A549 (cell line): Measurements from ENCODE around the gene BTN2A1. TPM values are rescaled to one million over a fixed set of nuclear protein-coding genes. Genes with fewer than 3 reads are reported as not detected.

Experiments
- ATAC-seq, 2 experiments: fragments of 200-7000 bp in 1 of 2; fragments of >200 bp in 1 of 2; cut with Nextera tagmentation in 1 of 2; cut with Tn5 transposase in 1 of 2; 3 replicates each; pipeline versions ENCODE4 v1.8.0 to v1.9.1; 2018 to 2020; ENCODE audit warnings: mild to moderate bottlenecking in 1 of 2, moderate library complexity in 1 of 2
- CTCF ChIA-PET: fragments of 300-600 bp; sonication (Branson Sonifier 250); formaldehyde crosslinking; extraction: SDS; loops from one replicate; lab custom pipeline; 2021; ENCODE audit warnings: antibody characterized with exemption, inconsistent platforms; lab: Yijun Ruan, JAX
- POLR2A ChIA-PET: fragments of 350-600 bp; formaldehyde crosslinking; extraction: SDS; loops from one replicate; lab custom pipeline; 2021; ENCODE audit warnings: antibody characterized with exemption, inconsistent platforms; lab: Yijun Ruan, JAX
- DNase-seq, 2 experiments: peaks; one replicate each; pipeline versions ENCODE4 v3.0.0 to v3.0.0-alpha.2; 2011 to 2016; ENCODE audit warnings: low read depth in 1 of 2, low spot score in 1 of 2
- FAIRE-seq: peaks from 2 replicates; lab custom pipeline; 2011; peaks lifted over from hg19 to GRCh38; lab: Jason Lieb, UNC
- H3K27ac ChIP-seq, 2 experiments: fragments of >200 bp; sonication (Bioruptor Twin); formaldehyde crosslinking; 3 replicates each; pipeline ENCODE4 v1.5.1; 2016 to 2017
- H3K4me1 ChIP-seq: fragments of >200 bp; sonication (Bioruptor Twin); formaldehyde crosslinking; 3 replicates; pipeline ENCODE4 v1.6.1; 2016
- H3K4me2 ChIP-seq: fragments of >200 bp; sonication (Bioruptor Twin); formaldehyde crosslinking; 3 replicates; pipeline ENCODE4 v1.6.1; 2016
- H3K4me3 ChIP-seq: fragments of >200 bp; sonication (Bioruptor Twin); formaldehyde crosslinking; 3 replicates; pipeline ENCODE4 v1.5.1; 2016
- H3K9me3 ChIP-seq: fragments of >200 bp; sonication (Bioruptor Twin); formaldehyde crosslinking; 3 replicates; pipeline ENCODE4 v1.6.1; 2016
- BHLHE40 ChIP-seq: IDR thresholded peaks from 2 replicates; pipeline ENCODE4 v1.6.1; 2012; ENCODE audit warnings: low read depth, low read length, inconsistent platforms
- CEBPB ChIP-seq, 2 experiments: fragments of >200 bp in 1 of 2; sonication (Bioruptor Twin) in 1 of 2; formaldehyde crosslinking in 1 of 2; IDR thresholded peaks; 2 replicates each; pipeline ENCODE4 v1.6.1; 2012 to 2016
- CHD2 ChIP-seq: fragments of 150-350 bp; IDR thresholded peaks from 2 replicates; pipeline ENCODE4 v1.6.1; 2014; ENCODE audit warnings: low read length; ENCODE audit not compliant: partially characterized antibody
- CHD4 ChIP-seq: fragments of 200-600 bp; sonication (generic); IDR thresholded peaks from 2 replicates; pipeline ENCODE4 v1.6.1; 2016; ENCODE audit warnings: antibody characterized with exemption, mild to moderate bottlenecking, borderline replicate concordance
- EHF ChIP-seq: fragments of 250-450 bp; sonication (Bioruptor Pico); IDR thresholded peaks from 2 replicates; pipeline ENCODE4 v1.5.0; 2020; ENCODE audit warnings: mild to moderate bottlenecking
- FOSB ChIP-seq: fragments of 250-450 bp; sonication (Bioruptor Pico); IDR thresholded peaks from 2 replicates; pipeline ENCODE4 v1.5.0; 2020; ENCODE audit warnings: mild to moderate bottlenecking, moderate library complexity
- FOXS1 ChIP-seq: fragments of 250-450 bp; sonication (Bioruptor Pico); IDR thresholded peaks from 2 replicates; pipeline ENCODE4 v1.5.0; 2020; ENCODE audit warnings: mild to moderate bottlenecking, moderate library complexity
- HDAC2 ChIP-seq: fragments of 200-600 bp; sonication (generic); IDR thresholded peaks from 2 replicates; pipeline ENCODE4 v1.6.1; 2016
- HOXA7 ChIP-seq: fragments of 250-450 bp; sonication (Bioruptor Pico); IDR thresholded peaks from 2 replicates; pipeline ENCODE4 v1.5.0; 2020; ENCODE audit warnings: mild to moderate bottlenecking, moderate library complexity
- HOXB13 ChIP-seq: fragments of 250-450 bp; sonication (Bioruptor Pico); IDR thresholded peaks from 2 replicates; pipeline ENCODE4 v1.5.0; 2020; ENCODE audit warnings: low read depth, mild to moderate bottlenecking, moderate library complexity
- HOXB5 ChIP-seq: fragments of 250-450 bp; sonication (Bioruptor Pico); IDR thresholded peaks from 2 replicates; pipeline ENCODE4 v1.5.0; 2020; ENCODE audit warnings: mild to moderate bottlenecking, moderate library complexity
- JUN ChIP-seq, 2 experiments: fragments of >200 bp; sonication (Bioruptor Twin); formaldehyde crosslinking; IDR thresholded peaks; 2 replicates in 1 of 2; 3 replicates in 1 of 2; pipeline ENCODE4 v1.6.1; 2016 to 2017
- JUNB ChIP-seq: fragments of >200 bp; sonication (Bioruptor Twin); formaldehyde crosslinking; IDR thresholded peaks from 2 replicates; pipeline ENCODE4 v1.6.1; 2016
- KDM1A ChIP-seq: fragments of 200-600 bp; sonication (generic); IDR thresholded peaks from 2 replicates; pipeline ENCODE4 v1.6.1; 2016; ENCODE audit warnings: low read depth, mild to moderate bottlenecking
- KDM5A ChIP-seq: fragments of 200-600 bp; sonication (generic); IDR thresholded peaks from 2 replicates; pipeline ENCODE4 v1.6.1; 2016; ENCODE audit warnings: antibody characterized with exemption, mild to moderate bottlenecking
- MAFK ChIP-seq: fragments of 450-650 bp; IDR thresholded peaks from 2 replicates; pipeline ENCODE4 v1.6.1; 2014; ENCODE audit not compliant: partially characterized antibody
- MAZ ChIP-seq: fragments of 150-350 bp; IDR thresholded peaks from 2 replicates; pipeline ENCODE4 v1.6.1; 2014; ENCODE audit warnings: antibody characterized with exemption, low read depth, low read length, borderline replicate concordance
- PHF8 ChIP-seq: fragments of 200-600 bp; sonication (generic); IDR thresholded peaks from 2 replicates; pipeline ENCODE4 v1.6.1; 2016; ENCODE audit warnings: low read depth, mild to moderate bottlenecking, antibody characterized with exemption, moderate library complexity, borderline replicate concordance
- POLR2A ChIP-seq: IDR thresholded peaks from 2 replicates; pipeline ENCODE4 v1.6.1; 2012; ENCODE audit warnings: mild to moderate bottlenecking, low read length
- RCOR1 ChIP-seq: fragments of 150-350 bp; IDR thresholded peaks from 2 replicates; pipeline ENCODE4 v1.6.1; 2014; ENCODE audit warnings: antibody characterized with exemption, low read length, low read depth
- RFX5 ChIP-seq: fragments of 450-650 bp; IDR thresholded peaks from 2 replicates; pipeline ENCODE4 v1.7.1; 2014; ENCODE audit warnings: antibody characterized with exemption, mild to moderate bottlenecking, moderate library complexity
- RNF2 ChIP-seq: fragments of 200-600 bp; sonication (generic); IDR thresholded peaks from 2 replicates; pipeline ENCODE4 v1.6.1; 2016; ENCODE audit warnings: low read depth, mild to moderate bottlenecking, antibody characterized with exemption, moderate library complexity, borderline replicate concordance
- TP53 ChIP-seq: fragments of 250-450 bp; sonication (Bioruptor Pico); IDR thresholded peaks from 2 replicates; pipeline ENCODE4 v1.5.0; 2021; ENCODE audit warnings: mild to moderate bottlenecking, moderate library complexity
- ZSCAN20 ChIP-seq: fragments of 250-450 bp; sonication (Bioruptor Pico); IDR thresholded peaks from 2 replicates; pipeline ENCODE4 v1.8.0; 2022; ENCODE audit warnings: mild to moderate bottlenecking, moderate library complexity
- WGBS: methylation state at CpG from one replicate; pipeline ENCODE4 v1.1.6; 2017; ENCODE audit errors: missing lambda C conversion rate; 5-methylcytosine and 5-hydroxymethylcytosine counted together
- polyA plus RNA-seq, 4 experiments: library from polyadenylated mRNA; depleted of rRNA in 3 of 4; stranded (reverse); fragments of >200 nt; fragmentation: RNase III in 1 of 4; extraction: RNeasy Plus Mini Kit Qiagen cat#74134 plus additional on column Dnase treatment in 1 of 4; gene quantifications; 2 replicates in 3 of 4; 3 replicates in 1 of 4; pipeline ENCODE4 v1.2.3, GENCODE V29; 2011 to 2017
- TF ChIP-seq, protein P1 (sequence below): fragments of 250-450 bp; sonication (Bioruptor Pico); IDR thresholded peaks from 2 replicates; pipeline ENCODE4 v1.5.0; 2021; ENCODE audit warnings: mild to moderate bottlenecking, moderate library complexity, borderline replicate concordance
- TF ChIP-seq, protein P2 (sequence below): fragments of >200 bp; sonication (Bioruptor Twin); formaldehyde crosslinking; IDR thresholded peaks from 2 replicates; pipeline ENCODE4 v1.6.1; 2016
- TF ChIP-seq, protein P3 (sequence below): IDR thresholded peaks from 2 replicates; pipeline ENCODE4 v1.6.1; 2012
- TF ChIP-seq, protein P4 (sequence below): fragments of >200 bp; sonication (Bioruptor Twin); formaldehyde crosslinking; IDR thresholded peaks from 3 replicates; pipeline ENCODE4 v1.6.1; 2016
- TF ChIP-seq, protein P5 (sequence below): fragments of 150-350 bp; IDR thresholded peaks from 2 replicates; pipeline ENCODE4 v1.6.1; 2014; ENCODE audit warnings: low read depth, mild to moderate bottlenecking, low read length
- TF ChIP-seq, protein P6 (sequence below): IDR thresholded peaks from 2 replicates; pipeline ENCODE4 v1.6.1; 2012

BTN2A1 gene
- polyA plus RNA-seq, 2 of the 4 experiments (the other 2 are of a cell fraction): 20.3 to 20.7 TPM

DNA sequence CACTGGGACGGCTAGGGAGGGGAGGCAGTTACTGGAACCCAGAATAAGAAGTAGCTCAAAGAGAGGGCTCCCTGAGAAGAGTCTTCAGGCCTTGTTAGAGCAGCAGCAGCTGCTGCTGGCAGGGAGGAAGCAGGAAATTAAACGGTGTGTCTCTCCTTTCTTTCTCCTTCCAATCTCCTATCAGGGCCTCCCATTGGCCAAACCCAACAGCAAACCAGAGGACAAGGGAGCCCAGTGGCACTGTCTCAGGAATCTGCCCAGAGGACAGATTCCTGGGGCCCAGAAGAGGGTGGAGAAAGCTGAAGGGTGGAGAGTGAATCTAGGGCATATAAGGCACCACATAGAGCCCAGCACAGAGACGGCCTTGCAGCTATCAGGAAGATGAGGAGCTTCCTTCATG, 45.5 kb upstream of the BTN2A1 start:
- TF ChIP-seq CHD4 (no peak), CEBPB (IDR thresholded peaks at IDR 0.05) (no peak), KDM5A (no peak), RNF2 (no peak), FOSB (CRISPR knock-in tag) (no peak), CHD2 (no peak), TP53 (CRISPR knock-in tag) (no peak), JUN (IDR thresholded peaks at IDR 0.05) (no peak), MAFK (no peak), POLR2A (no peak), RCOR1 (no peak), HOXB13 (CRISPR knock-in tag) (no peak), MAZ (no peak), EHF (CRISPR knock-in tag) (no peak), HDAC2 (no peak), HOXB5 (no peak)
- TF ChIP-seq, protein P1, sequence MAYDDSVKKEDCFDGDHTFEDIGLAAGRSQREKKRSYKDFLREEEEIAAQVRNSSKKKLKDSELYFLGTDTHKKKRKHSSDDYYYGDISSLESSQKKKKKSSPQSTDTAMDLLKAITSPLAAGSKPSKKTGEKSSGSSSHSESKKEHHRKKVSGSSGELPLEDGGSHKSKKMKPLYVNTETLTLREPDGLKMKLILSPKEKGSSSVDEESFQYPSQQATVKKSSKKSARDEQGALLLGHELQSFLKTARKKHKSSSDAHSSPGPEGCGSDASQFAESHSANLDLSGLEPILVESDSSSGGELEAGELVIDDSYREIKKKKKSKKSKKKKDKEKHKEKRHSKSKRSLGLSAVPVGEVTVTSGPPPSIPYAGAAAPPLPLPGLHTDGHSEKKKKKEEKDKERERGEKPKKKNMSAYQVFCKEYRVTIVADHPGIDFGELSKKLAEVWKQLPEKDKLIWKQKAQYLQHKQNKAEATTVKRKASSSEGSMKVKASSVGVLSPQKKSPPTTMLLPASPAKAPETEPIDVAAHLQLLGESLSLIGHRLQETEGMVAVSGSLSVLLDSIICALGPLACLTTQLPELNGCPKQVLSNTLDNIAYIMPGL: no peak
- TF ChIP-seq, protein P2, sequence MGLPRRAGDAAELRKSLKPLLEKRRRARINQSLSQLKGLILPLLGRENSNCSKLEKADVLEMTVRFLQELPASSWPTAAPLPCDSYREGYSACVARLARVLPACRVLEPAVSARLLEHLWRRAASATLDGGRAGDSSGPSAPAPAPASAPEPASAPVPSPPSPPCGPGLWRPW: no peak
- TF ChIP-seq, protein P3, sequence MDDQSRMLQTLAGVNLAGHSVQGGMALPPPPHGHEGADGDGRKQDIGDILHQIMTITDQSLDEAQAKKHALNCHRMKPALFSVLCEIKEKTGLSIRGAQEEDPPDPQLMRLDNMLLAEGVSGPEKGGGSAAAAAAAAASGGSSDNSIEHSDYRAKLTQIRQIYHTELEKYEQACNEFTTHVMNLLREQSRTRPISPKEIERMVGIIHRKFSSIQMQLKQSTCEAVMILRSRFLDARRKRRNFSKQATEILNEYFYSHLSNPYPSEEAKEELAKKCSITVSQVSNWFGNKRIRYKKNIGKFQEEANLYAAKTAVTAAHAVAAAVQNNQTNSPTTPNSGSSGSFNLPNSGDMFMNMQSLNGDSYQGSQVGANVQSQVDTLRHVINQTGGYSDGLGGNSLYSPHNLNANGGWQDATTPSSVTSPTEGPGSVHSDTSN: no peak
- TF ChIP-seq, protein P4, sequence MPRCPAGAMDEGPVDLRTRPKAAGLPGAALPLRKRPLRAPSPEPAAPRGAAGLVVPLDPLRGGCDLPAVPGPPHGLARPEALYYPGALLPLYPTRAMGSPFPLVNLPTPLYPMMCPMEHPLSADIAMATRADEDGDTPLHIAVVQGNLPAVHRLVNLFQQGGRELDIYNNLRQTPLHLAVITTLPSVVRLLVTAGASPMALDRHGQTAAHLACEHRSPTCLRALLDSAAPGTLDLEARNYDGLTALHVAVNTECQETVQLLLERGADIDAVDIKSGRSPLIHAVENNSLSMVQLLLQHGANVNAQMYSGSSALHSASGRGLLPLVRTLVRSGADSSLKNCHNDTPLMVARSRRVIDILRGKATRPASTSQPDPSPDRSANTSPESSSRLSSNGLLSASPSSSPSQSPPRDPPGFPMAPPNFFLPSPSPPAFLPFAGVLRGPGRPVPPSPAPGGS: no peak
- Histone ChIP-seq H3K4me3 (no peak overlapping the region), H3K9me3 (peaks cover 3% of the 10 kb centered on the region; the same call in 1 of the 3 replicates), H3K4me2 (no peak overlapping the region), H3K27ac (no peak overlapping the region), H3K4me1 (no peaks in the 10 kb centered on the region)
- CTCF ChIA-PET: interaction anchor here (0.8 to 3.2 kb wide), 3 partner anchors 9 to 78 kb away, joined by 3 to 20 read pairs (median 4); no protein-coding TSS in a partner anchor
- WGBS: 79% methylated on average over 3 of the region's 3 CpGs
- POLR2A ChIA-PET: interaction anchor here (1.2 kb wide), 1 partner anchor 108 kb away, joined by 8 read pairs; no protein-coding TSS in a partner anchor
- DNase-seq (no peak), ATAC-seq (no peak; a peak in 1 of 6 replicates), FAIRE-seq (no peak)

DNA sequence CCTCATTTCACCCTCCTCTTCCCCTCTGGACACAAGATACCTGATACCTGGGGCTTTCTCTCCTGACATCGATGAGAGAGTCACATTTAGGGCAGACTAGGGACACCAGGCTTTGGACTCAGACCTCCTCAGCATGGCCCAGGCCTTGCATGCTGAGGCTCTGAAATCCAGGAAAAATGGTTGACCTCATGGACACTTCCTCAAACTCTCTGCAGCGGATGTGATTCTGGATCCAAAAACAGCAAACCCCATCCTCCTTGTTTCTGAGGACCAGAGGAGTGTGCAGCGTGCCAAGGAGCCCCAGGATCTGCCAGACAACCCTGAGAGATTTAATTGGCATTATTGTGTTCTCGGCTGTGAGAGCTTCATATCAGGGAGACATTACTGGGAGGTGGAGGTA, 44.8 kb upstream of the BTN2A1 start:
- no peak overlapping the region for H3K27ac ChIP-seq
- 60% methylated on average over 3 of the region's 4 CpGs for WGBS
- no peak overlapping the region for H3K4me2 ChIP-seq
- H3K9me3 ChIP-seq: peaks cover 11% of the 10 kb centered on the region; the same call in 1 of the 3 replicates
- FAIRE-seq: no peak
- no peak for DNase-seq
- H3K4me1 ChIP-seq: no peaks in the 10 kb centered on the region
- CTCF ChIA-PET: interaction anchor here (0.8 to 3.2 kb wide), 2 partner anchors 8 to 71 kb away, joined by 3 to 20 read pairs; no protein-coding TSS in a partner anchor
- H3K4me3 ChIP-seq: no peak overlapping the region
- POLR2A ChIA-PET: interaction anchor here (1.2 kb wide), 1 partner anchor 107 kb away, joined by 8 read pairs; no protein-coding TSS in a partner anchor
- ATAC-seq: no peak
- TF ChIP-seq JUNB: no peak
- no peak for TF ChIP-seq CEBPB (IDR thresholded peaks at IDR 0.05)
- TF ChIP-seq HOXA7: no peak
- TF ChIP-seq FOXS1: no peak
- TF ChIP-seq, protein P5, sequence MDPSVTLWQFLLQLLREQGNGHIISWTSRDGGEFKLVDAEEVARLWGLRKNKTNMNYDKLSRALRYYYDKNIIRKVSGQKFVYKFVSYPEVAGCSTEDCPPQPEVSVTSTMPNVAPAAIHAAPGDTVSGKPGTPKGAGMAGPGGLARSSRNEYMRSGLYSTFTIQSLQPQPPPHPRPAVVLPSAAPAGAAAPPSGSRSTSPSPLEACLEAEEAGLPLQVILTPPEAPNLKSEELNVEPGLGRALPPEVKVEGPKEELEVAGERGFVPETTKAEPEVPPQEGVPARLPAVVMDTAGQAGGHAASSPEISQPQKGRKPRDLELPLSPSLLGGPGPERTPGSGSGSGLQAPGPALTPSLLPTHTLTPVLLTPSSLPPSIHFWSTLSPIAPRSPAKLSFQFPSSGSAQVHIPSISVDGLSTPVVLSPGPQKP: no peak
- TF ChIP-seq, protein P6, sequence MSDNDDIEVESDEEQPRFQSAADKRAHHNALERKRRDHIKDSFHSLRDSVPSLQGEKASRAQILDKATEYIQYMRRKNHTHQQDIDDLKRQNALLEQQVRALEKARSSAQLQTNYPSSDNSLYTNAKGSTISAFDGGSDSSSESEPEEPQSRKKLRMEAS: no peak
- TF ChIP-seq KDM5A: no peak
- TF ChIP-seq TP53 (CRISPR knock-in tag): no peak
- no peak for TF ChIP-seq POLR2A
- no peak for TF ChIP-seq ZSCAN20
- TF ChIP-seq RFX5: no peak
- TF ChIP-seq, protein P3: no peak
- TF ChIP-seq JUN (IDR thresholded peaks at IDR 0.05): no peak
- TF ChIP-seq BHLHE40: no peak
- TF ChIP-seq, protein P2: no peak
- no peak for TF ChIP-seq HOXB5
- TF ChIP-seq KDM1A: no peak
- no peak for TF ChIP-seq PHF8
- TF ChIP-seq CHD2: no peak
